Motor neuron (in vitro differentiated cells): ENCODE data around the gene ARHGAP26. TPM values are rescaled to one million over a fixed set of nuclear protein-coding genes. Genes with fewer than 3 reads are reported as not detected.

Source experiments
- ATAC-seq, 8 experiments: fragments of 200-7000 bp; cut with Tn5 transposase; replicated peaks in 6 of 8; 2 replicates each; pipeline ENCODE4 v1.8.0; 2021; ENCODE audit warnings: mild to moderate bottlenecking in 8 of 8, moderate library complexity in 8 of 8
- H3K27ac ChIP-seq, 2 donors: fragments of 250-450 bp; sonication (Bioruptor Pico); 2 replicates each; pipeline ENCODE4 v1.9.0; 2021; ENCODE audit warnings: antibody characterized with exemption in 2 of 2, mild to moderate bottlenecking in 2 of 2, moderate library complexity in 1 of 2
- H3K4me1 ChIP-seq, 2 donors: fragments of 250-450 bp; sonication (Bioruptor Pico); replicated peaks in 1 of 2; 2 replicates each; pipeline ENCODE4 v1.6.1; 2021; ENCODE audit warnings: antibody characterized with exemption in 2 of 2, mild to moderate bottlenecking in 2 of 2, moderate library complexity in 1 of 2
- H3K4me3 ChIP-seq, 5 donors: fragments of 250-450 bp; sonication (Bioruptor Pico); 2 replicates each; pipeline ENCODE4 v1.9.0; 2021; ENCODE audit warnings: antibody characterized with exemption in 5 of 5, mild to moderate bottlenecking in 5 of 5, moderate library complexity in 4 of 5
- WGBS, 10 experiments: fragments of 450-650 bp; shearing (Covaris generic); methylation state at CpG; one replicate each; pipeline ENCODE4 v1.0.0; 2022; 5-methylcytosine and 5-hydroxymethylcytosine counted together
- in situ Hi-C, 9 experiments: fragments of 400-800 bp; cut with MboI; loops; one replicate each; pipeline ENCODE4 v1.15.0; 2021; ENCODE audit warnings: low sequenced_read_pairs in 9 of 9, low pct_unique_long_range_greater_than_20kb in 2 of 9; ENCODE audit not compliant: unreplicated experiment in 9 of 9
- total RNA-seq, 8 experiments: library from RNA; unstranded; fragments of 300-600 nt; gene quantifications; 2 replicates each; pipeline versions ENCODE4 v1.2.3 to v1.2.4, GENCODE V29; 2022

Gene ARHGAP26
- total RNA-seq, 8 experiments from 2014 or later, result 1.3 to 14.2 (median 7.0) TPM

- no peak for ATAC-seq
- 28 to 87% (median 80%) methylated on average over 1 to 3 of the region's 3 CpGs; no CpG with 5 or more reads in 3 of the 10 experiments for WGBS, 10 experiments
- Histone ChIP-seq H3K4me3 (no peak overlapping the region), H3K4me1 (peaks cover 7 to 12% of the 10 kb centered on the region in 2 donors), H3K27ac (no peak overlapping the region)
- in situ Hi-C loops, result loop anchor here in 8 of 9 experiments (10.0 to 25.0 kb wide), 3 partner anchors 159 to 722 kb away; no protein-coding TSS in a partner anchor
Measured at GRCh38 chr5:142884029-142884428, 113.9 kb downstream of the ARHGAP26 start.

DNA sequence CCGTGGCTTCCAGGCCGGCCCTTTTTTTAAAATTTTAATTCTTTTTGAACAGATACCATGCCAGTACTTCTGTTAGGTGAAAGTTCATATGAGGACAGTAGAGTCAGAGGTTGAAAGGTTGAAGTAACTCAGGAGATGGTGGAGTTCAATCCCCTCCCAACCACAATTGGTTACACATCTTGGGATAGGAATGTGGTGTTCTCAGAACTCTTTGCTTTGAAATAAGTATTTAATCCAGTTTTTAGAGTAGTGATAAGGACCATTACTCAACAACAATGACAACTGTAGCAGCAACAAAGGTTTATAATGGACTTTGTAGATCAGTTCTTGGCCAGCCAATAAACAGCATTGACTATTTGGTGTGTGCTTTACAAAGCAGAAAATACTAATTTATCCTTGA, 116.0 kb downstream of the ARHGAP26 start:
- in situ Hi-C loops, result loop anchor here in 8 of 9 experiments (10.0 to 25.0 kb wide), 3 partner anchors 161 to 724 kb away; no protein-coding TSS in a partner anchor
- peaks cover 4 to 9% of the 10 kb centered on the region in 2 donors for H3K4me1 ChIP-seq
- H3K4me3 ChIP-seq, result no peak overlapping the region
- no peak overlapping the region for H3K27ac ChIP-seq
- no peak for ATAC-seq
- 58 to 100% (median 90%) methylated on average over 1 to 2 of the region's 2 CpGs; no CpG with 5 or more reads in 1 of the 10 experiments for WGBS, 10 experiments

DNA sequence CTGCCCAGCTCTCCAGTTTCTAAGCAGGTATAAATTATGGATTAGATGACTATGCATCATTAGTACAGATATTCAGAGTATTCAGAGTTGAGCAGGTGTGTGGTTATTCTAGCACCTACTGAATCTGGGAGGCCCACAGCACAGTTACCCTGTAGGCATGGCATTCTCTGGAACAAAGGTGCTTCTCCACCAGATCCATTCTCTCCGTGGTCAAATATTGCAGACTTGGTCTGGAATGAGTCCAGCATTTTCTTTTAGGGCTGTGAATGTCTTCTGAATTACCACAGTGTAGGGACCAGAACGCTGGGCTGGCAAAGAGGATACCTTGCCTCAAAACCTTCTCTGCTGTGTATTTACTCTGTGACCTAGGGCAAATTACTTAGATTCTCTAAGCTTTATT, 116.8 kb downstream of the ARHGAP26 start:
- ATAC-seq, result no peak
- peaks cover 0 to 1% of the 10 kb centered on the region in 2 donors for H3K4me1 ChIP-seq
- in situ Hi-C loops, result loop anchor here in 8 of 9 experiments (10.0 to 25.0 kb wide), 3 partner anchors 162 to 725 kb away; no protein-coding TSS in a partner anchor
- no peak overlapping the region for H3K4me3 ChIP-seq
- H3K27ac ChIP-seq, result no peak overlapping the region
- WGBS, 10 experiments, result 33 to 100% (median 62%) methylated on average over 1 to 2 of the region's 2 CpGs; no CpG with 5 or more reads in 4 of the 10 experiments

DNA sequence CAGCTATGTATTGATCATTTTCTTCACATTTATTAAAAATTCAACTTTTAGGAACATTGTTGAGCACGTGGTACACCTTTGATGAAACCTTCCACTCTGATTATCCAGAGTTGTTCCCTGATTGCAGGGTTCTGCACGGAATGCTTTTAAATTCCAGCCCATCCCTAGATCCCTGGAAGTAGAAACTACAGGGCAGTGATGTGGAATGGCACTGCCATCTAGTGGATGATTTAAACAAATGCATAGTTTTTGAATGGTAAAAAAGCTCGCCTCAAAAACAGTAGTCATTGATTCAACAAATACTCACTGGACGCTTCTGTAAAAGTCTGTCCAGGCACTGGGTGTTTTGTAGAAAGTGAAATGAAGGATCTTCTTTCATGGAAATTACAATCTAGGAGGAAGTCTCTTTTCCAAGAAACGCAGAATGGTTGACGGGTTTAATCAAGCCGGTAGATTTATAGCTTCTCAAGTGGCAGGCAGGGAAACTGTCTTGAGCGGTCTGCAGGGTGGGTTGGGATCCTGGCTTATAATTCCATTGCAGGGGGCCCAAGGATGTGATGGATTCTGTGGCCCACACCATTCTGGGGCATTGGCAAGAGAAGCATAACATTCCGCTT, 118.4 kb downstream of the ARHGAP26 start:
- in situ Hi-C loops, result loop anchor here in 8 of 9 experiments (10.0 to 25.0 kb wide), 3 partner anchors 164 to 726 kb away; no protein-coding TSS in a partner anchor
- H3K4me1 ChIP-seq, result no peaks in the 10 kb centered on the region
- H3K27ac ChIP-seq, result no peak overlapping the region
- H3K4me3 ChIP-seq, result no peak overlapping the region
- WGBS, 10 experiments, result 27 to 61% (median 49%) methylated on average over 3 to 9 of the region's 9 CpGs; no CpG with 5 or more reads in 2 of the 10 experiments
- peak; percentile 56 to 87 (median 75) for ATAC-seq

- WGBS, 10 experiments, result 82 to 100% (median 100%) methylated on average over 1 to 3 of the region's 3 CpGs; no CpG with 5 or more reads in 2 of the 10 experiments
- in situ Hi-C loops, result loop anchor here in 6 of 9 experiments (25.0 kb wide), 2 partner anchors 180 to 730 kb away; no protein-coding TSS in a partner anchor
- no peak overlapping the region for H3K4me3 ChIP-seq
- H3K4me1 ChIP-seq, result no peaks in the 10 kb centered on the region
- no peak for ATAC-seq
- H3K27ac ChIP-seq, result no peak overlapping the region
Measured at GRCh38 chr5:142892021-142892420, 121.8 kb downstream of the ARHGAP26 start.

DNA sequence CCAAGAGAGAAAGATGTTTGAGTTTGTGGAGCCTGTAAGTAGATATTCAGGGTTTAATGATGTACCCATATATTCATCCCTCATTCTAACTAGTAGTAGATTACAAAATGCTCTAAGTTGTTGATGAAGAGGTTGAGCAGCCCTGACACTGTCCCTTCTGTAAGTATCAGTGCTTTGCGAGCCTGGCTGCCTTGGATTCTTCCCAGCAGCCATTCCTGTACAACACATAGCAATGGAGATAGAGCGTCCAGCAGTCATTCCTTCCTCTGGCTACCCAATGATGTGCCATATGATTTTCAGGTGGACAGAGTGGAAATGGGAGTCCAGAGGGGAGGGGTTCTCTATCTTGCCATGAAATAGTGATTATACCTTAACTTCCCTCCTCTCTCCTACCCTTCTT, 124.1 kb downstream of the ARHGAP26 start:
- H3K4me1 ChIP-seq, result no peaks in the 10 kb centered on the region
- WGBS, 10 experiments, result 94 to 100% (median 100%) methylated on average over 1 to 2 of the region's 2 CpGs; no CpG with 5 or more reads in 6 of the 10 experiments
- no peak for ATAC-seq
- no peak overlapping the region for H3K4me3 ChIP-seq
- in situ Hi-C loops, result loop anchor here in 6 of 9 experiments (25.0 kb wide), 2 partner anchors 182 to 732 kb away; no protein-coding TSS in a partner anchor
- no peak overlapping the region for H3K27ac ChIP-seq

DNA sequence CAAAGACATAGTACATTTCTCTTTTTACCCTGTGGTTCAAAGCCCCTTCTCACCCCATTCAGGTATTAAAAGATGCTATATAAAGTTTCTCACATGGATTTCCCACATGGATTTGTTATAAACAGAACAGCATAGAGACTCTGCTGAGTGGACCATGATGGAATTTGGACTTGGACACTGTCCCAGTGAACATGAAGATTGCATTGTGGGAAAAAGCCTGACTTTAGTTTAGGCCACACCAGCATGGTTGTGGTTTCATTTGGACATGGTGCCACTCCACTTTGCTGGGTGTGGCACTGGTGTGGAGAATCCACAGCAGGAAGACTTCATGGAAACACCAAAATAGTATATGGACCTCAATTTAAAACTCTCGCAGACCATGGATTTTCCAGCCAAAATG, 124.6 kb downstream of the ARHGAP26 start:
- H3K27ac ChIP-seq, result no peak overlapping the region
- no peak for ATAC-seq
- 86 to 100% (median 100%) methylated on average over 1 of the region's 1 CpG; no CpG with 5 or more reads in 5 of the 10 experiments for WGBS, 10 experiments
- in situ Hi-C loops, result loop anchor here in 6 of 9 experiments (25.0 kb wide), 2 partner anchors 182 to 732 kb away; no protein-coding TSS in a partner anchor
- H3K4me1 ChIP-seq, result no peaks in the 10 kb centered on the region
- H3K4me3 ChIP-seq, result no peak overlapping the region

- ATAC-seq, result no peak
- no peak overlapping the region for H3K27ac ChIP-seq
- H3K4me1 ChIP-seq, result no peaks in the 10 kb centered on the region
- WGBS, 10 experiments, result 67 to 100% (median 98%) methylated on average over 1 to 2 of the region's 2 CpGs; no CpG with 5 or more reads in 2 of the 10 experiments
- in situ Hi-C loops, result loop anchor here in 6 of 9 experiments (25.0 kb wide), 2 partner anchors 184 to 734 kb away; no protein-coding TSS in a partner anchor
- no peak overlapping the region for H3K4me3 ChIP-seq
Measured at GRCh38 chr5:142896325-142897007, 126.3 kb downstream of the ARHGAP26 start.

GRCh38 chr5:142897328-142897727, 127.2 kb downstream of the ARHGAP26 start:
- no peaks in the 10 kb centered on the region for H3K4me1 ChIP-seq
- H3K27ac ChIP-seq, result no peak overlapping the region
- 40 to 97% (median 84%) methylated on average over 2 to 4 of the region's 4 CpGs; no CpG with 5 or more reads in 2 of the 10 experiments for WGBS, 10 experiments
- peak in 2 of 8 experiments; percentile 39 to 86 for ATAC-seq
- in situ Hi-C loops, result loop anchor here in 6 of 9 experiments (25.0 kb wide), 2 partner anchors 185 to 735 kb away; no protein-coding TSS in a partner anchor
- no peak overlapping the region for H3K4me3 ChIP-seq

DNA sequence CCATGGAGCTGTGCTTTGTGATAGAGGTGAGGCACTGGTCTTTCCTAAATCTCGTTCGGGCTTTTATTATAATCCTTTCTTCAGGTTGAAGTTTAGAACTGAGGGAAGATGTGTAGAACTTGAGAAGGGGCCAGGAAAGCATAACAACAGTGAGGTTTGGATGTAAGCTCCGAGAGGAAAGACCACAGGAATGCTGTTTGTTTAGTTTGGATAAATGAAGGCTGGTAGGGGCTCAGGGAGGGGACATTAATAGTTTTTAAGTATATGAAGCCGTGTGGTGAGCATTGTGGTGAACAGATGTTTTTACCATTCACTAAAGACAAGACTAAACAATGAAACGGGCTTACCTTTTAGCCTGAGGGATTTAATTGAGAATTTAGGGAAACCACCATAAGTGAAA, 130.8 kb downstream of the ARHGAP26 start:
- Histone ChIP-seq H3K4me3 (no peak overlapping the region), H3K27ac (no peak overlapping the region), H3K4me1 (no peaks in the 10 kb centered on the region)
- in situ Hi-C loops, result loop anchor here in 1 of 9 experiments (25.0 kb wide), 1 partner anchor 1236 kb away; no protein-coding TSS in a partner anchor
- 8 to 100% (median 73%) methylated on average over 1 to 5 of the region's 5 CpGs for WGBS, 10 experiments
- ATAC-seq, result peak in 1 of 8 experiments; percentile 80

- Histone ChIP-seq H3K27ac (no peak overlapping the region), H3K4me1 (no peaks in the 10 kb centered on the region), H3K4me3 (no peak overlapping the region)
- in situ Hi-C loops, result loop anchor here in 1 of 9 experiments (25.0 kb wide), 1 partner anchor 1236 kb away; no protein-coding TSS in a partner anchor
- WGBS, 10 experiments, result 10 to 96% (median 47%) methylated on average over 2 to 3 of the region's 3 CpGs; no CpG with 5 or more reads in 2 of the 10 experiments
- no peak for ATAC-seq
Measured at GRCh38 chr5:142901476-142902185, 131.5 kb downstream of the ARHGAP26 start.
